GM12891 (cell line): Measurements from ENCODE around the gene WDFY2.

Source experiments
- PAX5 ChIP-seq: IDR thresholded peaks from 2 replicates; pipeline ENCODE4 v1.6.1; 2011; ENCODE audit warnings: low read length, moderate library complexity, mild to moderate bottlenecking; ENCODE audit not compliant: insufficient read depth, severe bottlenecking
- POLR2A ChIP-seq: IDR thresholded peaks from 2 replicates; pipeline ENCODE4 v1.6.1; 2011; ENCODE audit warnings: low read depth, low read length, control low read depth
- POLR2AphosphoS5 ChIP-seq: IDR thresholded peaks from 2 replicates; pipeline ENCODE4 v1.6.1; 2011; ENCODE audit warnings: low read depth, low read length, control low read depth
- POU2F2 ChIP-seq: IDR thresholded peaks from 2 replicates; pipeline ENCODE4 v1.6.1; 2011; ENCODE audit warnings: low read depth, mild to moderate bottlenecking, control low read depth, low read length, moderate library complexity
- TAF1 ChIP-seq: IDR thresholded peaks from 2 replicates; pipeline ENCODE4 v1.6.1; 2011; ENCODE audit warnings: low read depth, low read length, control low read depth

- TF ChIP-seq POLR2AphosphoS5 (no peak), POLR2A (no peak), PAX5 (no peak), TAF1 (no peak), POU2F2 (no peak)
These were observed 153.3 kb downstream of the WDFY2 start for GRCh38 chr13:51737609-51738008.
